GM04504 (cell line): ENCODE measurements around the gene PANK1.
"Not testable (repeated sequence)": the region's sequence is repeated elsewhere in the genome, so short reads cannot be mapped to it uniquely, and the experiment has no call there.

ENCODE experiments used
- DNase-seq: peaks from one replicate; pipeline ENCODE4 v3.0.0-alpha.2; 2012; ENCODE audit warnings: low read depth

Gene PANK1

GRCh38 chr10:89566992-89567391 is 78.0 kb downstream of the PANK1 start:
- DNase-seq, result no peak

- DNase-seq, result no peak
Measured at GRCh38 chr10:89566095-89566950, 78.7 kb downstream of the PANK1 start.

GRCh38 chr10:89565180-89565579 is 79.9 kb downstream of the PANK1 start:
- DNase-seq, result no peak

- peak; percentile 22 for DNase-seq
Measured at GRCh38 chr10:89563861-89564478, 81.1 kb downstream of the PANK1 start.

- DNase-seq, result no peak
Measured at GRCh38 chr10:89563311-89563710, 81.7 kb downstream of the PANK1 start.

GRCh38 chr10:89556600-89556999 is 88.4 kb downstream of the PANK1 start:
- no peak for DNase-seq

- DNase-seq, result no peak
Measured at GRCh38 chr10:89555688-89556445, 89.2 kb downstream of the PANK1 start.

- no peak for DNase-seq
Measured at GRCh38 chr10:89554433-89554832, 90.6 kb downstream of the PANK1 start.

- peak; percentile 84 for DNase-seq
Measured at GRCh38 chr10:89553064-89553734, 91.8 kb downstream of the PANK1 start.

- no peak for DNase-seq
Measured at GRCh38 chr10:89552213-89552612, 92.8 kb downstream of the PANK1 start.

GRCh38 chr10:89550509-89550908 is 94.5 kb downstream of the PANK1 start:
- DNase-seq, result no peak

- no peak for DNase-seq
Measured at GRCh38 chr10:89549510-89549909, 95.5 kb downstream of the PANK1 start.

- no peak for DNase-seq
Measured at GRCh38 chr10:89548673-89549072, 96.4 kb downstream of the PANK1 start.

GRCh38 chr10:89547853-89548513 is 97.1 kb downstream of the PANK1 start:
- no peak for DNase-seq

- not testable (repeated sequence) for DNase-seq
Measured at GRCh38 chr10:89546651-89547050, 98.4 kb downstream of the PANK1 start.

GRCh38 chr10:89543841-89544240 is 101.2 kb downstream of the PANK1 start:
- no peak for DNase-seq

- DNase-seq, result no peak
Measured at GRCh38 chr10:89540420-89540949, 104.6 kb downstream of the PANK1 start.

- DNase-seq, result no peak
Measured at GRCh38 chr10:89537364-89537763, 107.7 kb downstream of the PANK1 start.

- DNase-seq, result no peak
Measured at GRCh38 chr10:89536013-89536354, 109.1 kb downstream of the PANK1 start.

GRCh38 chr10:89535171-89536012 is 109.7 kb downstream of the PANK1 start, which contains the start of gene SLC16A12:
TSS of gene SLC16A12 (minus strand) at chr10:89535594. CDS start at chr10:89462578, 73,016 bp downstream.
- no peak for DNase-seq

- no peak for DNase-seq
Measured at GRCh38 chr10:89534826-89535166, 110.2 kb downstream of the PANK1 start.
